Vagina (tissue), 2 donors: ENCODE results near the gene SPAG16.

Experiments used
- CTCF ChIP-seq, 3 experiments: fragments of 450-650 bp in 2 of 3; fragments of 200-600 bp in 1 of 3; sonication (generic) in 1 of 3; IDR thresholded peaks; one replicate each; pipeline ENCODE4 v1.5.1; 2017 to 2019; ENCODE audit warnings: antibody characterized with exemption in 3 of 3, mild to moderate bottlenecking in 2 of 3, moderate library complexity in 2 of 3
- POLR2A ChIP-seq, 2 donors: fragments of 450-650 bp; IDR thresholded peaks; one replicate each; pipeline ENCODE4 v1.6.1; 2017; ENCODE audit warnings: antibody characterized with exemption in 2 of 2, mild to moderate bottlenecking in 2 of 2, moderate library complexity in 2 of 2
- POLR2AphosphoS5 ChIP-seq, 2 donors: sonication (generic); formaldehyde crosslinking; IDR thresholded peaks; one replicate each; pipeline ENCODE4 v1.9.0; 2017; ENCODE audit warnings: antibody characterized with exemption in 2 of 2, mild to moderate bottlenecking in 2 of 2, low read depth in 1 of 2; ENCODE audit not compliant: insufficient read depth in 1 of 2

GRCh38 chr2:213920014-213920413, 635.8 kb downstream of the SPAG16 start:
- TF ChIP-seq POLR2AphosphoS5 (IDR thresholded peaks at IDR 0.05; ENCODE audit: insufficient read depth in 1 of 2, low read depth in 1 of 2), result no peak
- TF ChIP-seq CTCF (IDR thresholded peaks at IDR 0.05), result no peak
- no peak for TF ChIP-seq POLR2A (IDR thresholded peaks at IDR 0.05)
